HG02943 (cell line): ENCODE measurements around the gene HK3.

Experiments used
- ATAC-seq: cut with Tn5 transposase; IDR thresholded peaks from one replicate; pipeline ENCODE4 v1.9.1; 2021; ENCODE audit warnings: mild to moderate bottlenecking, low read depth, moderate library complexity; ENCODE audit not compliant: unreplicated experiment

The HK3 gene

GRCh38 chr5:176904276-176904675 is 5.1 kb upstream of the HK3 start:
- no peak for ATAC-seq

DNA sequence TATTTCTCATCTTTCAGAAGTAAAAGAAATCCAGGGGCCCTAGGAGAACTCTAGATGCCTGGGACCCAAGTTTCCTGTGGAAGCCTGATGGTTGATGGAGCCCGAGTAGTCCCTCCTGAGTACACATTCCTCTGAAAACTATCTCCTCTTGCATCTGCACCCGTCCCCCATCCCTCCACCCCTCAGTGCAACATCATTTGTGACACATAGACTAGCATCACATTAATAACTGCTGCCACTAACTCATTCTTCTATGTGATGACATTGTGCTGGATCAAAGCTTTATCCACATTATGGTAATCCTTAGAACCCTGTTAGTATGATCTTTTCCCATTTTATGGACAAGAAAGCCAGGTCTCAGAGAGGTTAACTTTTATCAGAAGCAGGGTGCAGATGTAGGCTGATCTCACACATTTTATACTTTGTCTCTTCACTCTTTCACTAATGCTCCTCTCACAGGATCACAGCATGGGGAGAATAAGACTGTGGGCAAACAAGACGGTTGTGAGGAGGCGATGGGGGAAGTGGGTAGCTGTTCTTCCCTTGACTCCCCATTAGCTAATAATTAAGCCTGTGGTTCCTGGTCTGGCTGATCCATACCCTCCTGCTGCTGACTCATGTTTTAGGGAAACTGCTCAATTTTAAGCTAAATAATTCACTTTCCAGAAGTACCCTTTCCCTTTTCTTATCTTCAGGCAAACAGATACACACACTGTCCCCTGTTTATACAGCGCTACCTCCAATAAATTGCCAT is 3.9 kb upstream of the HK3 start:
- ATAC-seq: no peak

DNA sequence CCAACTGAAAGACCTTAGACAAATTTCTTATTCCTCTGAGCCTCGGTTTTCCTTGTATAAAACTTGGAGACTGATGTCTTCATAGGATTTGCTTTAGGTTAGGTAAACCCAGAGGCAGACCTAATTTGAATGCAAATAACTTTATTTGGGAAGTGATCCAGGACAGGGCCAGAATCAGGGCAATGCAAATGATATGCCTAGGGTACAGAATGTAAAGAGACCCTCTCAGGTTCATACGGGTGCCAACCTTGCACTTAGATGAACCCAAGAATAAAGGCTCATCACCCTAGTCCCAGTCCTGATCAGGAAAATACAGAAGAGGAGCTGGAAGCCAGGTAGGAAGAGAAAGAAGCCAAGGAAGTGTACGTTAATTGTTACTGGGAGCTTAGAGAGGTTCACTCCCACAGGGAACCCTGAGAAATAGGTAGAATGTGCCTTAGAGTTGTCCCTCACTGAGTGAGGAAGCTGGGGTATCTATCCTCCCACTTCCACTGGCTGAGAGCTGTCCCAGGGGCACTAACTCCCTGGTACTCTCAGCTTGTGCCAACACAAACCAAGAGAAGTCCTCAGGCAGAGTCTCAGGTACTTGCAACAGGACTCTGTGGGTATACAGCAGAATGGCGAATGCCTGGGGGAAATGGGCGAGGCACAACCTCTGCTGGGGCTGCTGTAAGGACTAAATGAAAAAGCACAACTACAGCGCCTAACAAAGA is 3.1 kb upstream of the HK3 start:
- no peak for ATAC-seq

DNA sequence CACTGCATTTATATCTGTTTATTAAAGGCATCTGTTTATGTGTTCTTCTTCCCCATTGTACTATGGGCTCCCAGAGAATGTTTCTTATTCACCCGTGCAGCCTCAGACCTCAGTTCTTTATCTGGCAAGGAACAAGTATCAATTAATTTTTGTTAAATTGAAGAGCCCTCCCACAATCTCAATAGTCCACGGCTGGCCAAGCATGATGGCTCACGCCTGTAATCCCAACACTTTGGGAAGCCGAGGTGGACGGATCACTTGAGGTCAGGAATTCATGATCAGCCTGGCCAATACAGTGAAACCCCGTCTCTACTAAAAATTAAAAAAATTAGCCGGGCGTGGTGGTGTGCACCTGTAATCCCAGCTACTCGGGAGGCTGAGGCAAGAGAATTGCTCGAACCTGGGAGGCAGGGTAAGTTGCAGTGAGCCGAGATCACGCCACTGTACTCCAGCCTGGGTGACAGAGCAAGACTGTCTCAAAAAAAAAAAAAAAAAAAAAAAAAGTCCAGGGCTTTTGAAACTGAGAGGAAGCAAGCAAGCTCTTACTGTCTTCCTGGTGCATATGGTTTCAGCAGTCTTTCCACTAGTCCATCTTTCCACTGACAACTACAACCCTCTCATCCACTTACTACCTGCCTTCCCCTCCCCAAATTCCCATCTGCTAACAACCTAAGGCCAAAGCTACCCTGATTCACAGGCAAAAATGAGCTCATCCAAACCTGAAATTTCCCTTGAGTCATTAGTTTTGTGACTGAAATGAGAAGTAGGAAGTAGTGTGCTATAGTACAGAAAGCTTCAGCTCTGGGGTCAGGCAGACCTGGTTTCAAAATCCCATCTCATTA is 2.3 kb upstream of the HK3 start:
- ATAC-seq: no peak

DNA sequence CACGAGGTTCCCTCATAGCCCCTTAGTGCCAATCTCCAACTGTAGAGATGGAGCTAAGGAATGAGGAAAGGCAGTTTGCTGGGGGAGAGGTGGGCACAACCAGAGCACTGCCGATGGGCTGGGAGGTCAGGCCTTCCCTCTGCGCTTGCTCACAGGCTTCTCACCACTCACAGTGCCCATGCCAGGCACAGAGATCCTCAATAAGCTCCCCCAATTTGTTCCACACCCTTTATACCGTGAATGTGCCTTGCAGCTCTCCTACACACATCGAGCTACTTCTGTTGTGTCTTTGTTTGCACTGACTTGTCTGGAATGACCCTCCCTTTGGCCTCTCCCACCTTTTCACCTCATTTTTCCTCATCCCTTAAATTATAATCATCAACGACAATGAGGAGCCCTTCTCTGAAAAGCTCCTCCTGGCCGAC is 1.6 kb upstream of the HK3 start:
- no peak for ATAC-seq

- no peak for ATAC-seq
Measured at GRCh38 chr5:176899946-176900779, 1.0 kb upstream of the HK3 start.

GRCh38 chr5:176897263-176897662 is 1.9 kb downstream of the HK3 start:
- ATAC-seq: no peak

GRCh38 chr5:176895831-176896230 is 3.3 kb downstream of the HK3 start:
- no peak for ATAC-seq

DNA sequence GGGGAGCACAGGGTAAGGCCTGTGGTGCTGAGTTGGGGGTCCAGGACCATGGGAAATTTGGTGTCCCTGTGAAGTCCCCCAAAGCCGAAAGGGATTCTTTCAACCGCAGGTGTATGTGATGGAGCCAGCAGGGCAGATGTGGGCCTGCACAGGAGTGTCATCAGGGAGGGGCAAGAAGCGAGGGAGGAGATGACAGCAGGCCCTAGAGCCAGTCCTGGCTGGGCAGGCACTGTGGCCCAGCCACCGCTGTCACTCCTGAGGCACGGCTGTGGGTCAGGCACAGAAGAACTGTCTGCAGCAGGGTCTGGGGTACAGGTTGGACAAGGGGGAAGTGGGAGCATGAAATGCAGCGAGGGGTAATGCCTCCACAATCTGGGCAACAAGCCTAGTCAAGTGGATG is 4.8 kb downstream of the HK3 start:
- ATAC-seq: no peak

DNA sequence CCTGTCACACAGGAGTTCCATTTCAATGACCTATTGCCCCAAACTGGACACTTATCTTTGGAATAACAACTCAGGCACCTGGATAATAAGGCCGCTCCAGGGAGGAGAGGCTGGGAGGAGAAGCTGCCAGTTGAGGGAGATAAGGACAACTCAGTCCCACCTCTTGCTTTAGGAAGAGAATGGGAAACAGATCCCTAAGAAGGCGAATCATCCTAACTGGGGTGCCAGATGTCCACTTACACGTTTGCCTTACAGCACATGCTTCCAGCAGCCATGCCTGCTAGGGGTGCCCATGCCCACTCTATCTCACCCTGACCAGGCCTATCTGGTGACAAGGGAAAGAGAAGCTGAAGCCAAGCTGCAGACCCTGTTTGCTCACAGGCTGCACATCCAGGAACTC is 6.5 kb downstream of the HK3 start:
- no peak for ATAC-seq

DNA sequence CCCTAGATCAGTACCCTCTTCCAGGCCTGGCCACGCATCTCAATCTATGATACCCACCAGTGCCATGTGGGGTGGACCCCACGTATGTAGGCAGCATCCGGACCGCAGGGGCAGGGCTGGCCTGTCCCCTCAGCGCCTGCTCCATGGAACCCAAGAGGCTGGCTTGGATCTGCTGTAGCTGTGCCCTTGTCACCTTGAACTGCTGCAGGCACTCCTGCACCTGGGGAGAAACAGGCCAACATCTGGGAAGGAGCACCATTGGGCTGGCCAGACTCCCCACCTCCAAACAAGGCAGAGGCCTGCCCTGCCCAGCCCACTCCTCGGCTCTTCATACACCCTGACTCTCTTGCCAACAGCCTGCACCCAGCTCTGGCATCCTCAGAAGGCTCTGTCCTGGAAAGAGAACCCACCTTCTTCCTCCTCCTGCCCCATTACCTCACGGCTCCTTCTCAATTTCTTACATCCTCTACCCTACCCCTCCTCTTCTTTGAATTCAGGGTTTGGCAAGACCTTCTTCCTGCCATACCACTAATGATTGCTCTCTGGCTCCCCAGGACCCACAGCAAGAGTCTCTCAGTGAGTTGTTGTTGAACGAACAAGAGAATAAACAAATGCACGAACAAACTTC is 7.7 kb downstream of the HK3 start:
- ATAC-seq: no peak

DNA sequence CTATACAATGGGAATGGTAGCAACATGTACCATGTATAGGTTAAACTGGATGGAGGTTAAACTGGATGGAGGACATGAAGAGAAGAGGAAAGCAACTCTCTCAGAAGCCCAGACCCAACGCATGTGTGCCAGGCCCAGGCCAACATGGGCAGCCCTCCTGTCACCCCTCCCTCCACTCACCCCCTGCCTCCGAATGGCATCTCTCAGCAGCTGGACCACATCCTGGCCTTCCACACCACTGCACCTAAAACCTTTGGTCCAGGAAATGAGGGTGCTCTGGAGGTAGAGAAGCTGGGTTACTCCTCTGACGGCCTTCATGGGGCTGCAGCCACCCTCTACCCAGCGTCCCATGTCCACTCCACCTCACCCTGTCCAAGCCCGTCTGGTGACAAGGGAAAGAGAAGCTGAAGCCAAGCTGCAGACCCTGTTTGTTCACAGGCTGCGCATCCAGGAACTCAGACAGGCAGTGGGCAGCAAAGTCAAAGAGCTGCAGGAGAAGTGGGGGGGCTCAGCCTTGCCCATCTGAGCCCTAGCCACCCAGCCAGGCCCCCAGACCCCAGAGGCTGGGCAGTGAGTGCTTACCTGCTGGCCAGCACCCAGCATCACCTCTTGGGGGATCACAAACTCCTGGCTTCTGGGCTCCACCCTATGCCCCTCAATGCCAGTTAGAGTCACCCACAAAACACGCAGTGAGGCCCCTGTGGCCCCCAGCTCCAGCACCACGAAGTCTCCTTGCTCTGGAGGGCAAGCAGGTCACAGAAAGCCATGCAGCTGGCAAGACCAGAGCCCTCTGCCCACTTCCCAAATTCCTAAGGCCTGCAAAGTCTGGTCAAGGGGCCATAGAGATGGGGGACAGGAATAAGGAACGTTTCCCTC is 8.5 kb downstream of the HK3 start:
- no peak for ATAC-seq

DNA sequence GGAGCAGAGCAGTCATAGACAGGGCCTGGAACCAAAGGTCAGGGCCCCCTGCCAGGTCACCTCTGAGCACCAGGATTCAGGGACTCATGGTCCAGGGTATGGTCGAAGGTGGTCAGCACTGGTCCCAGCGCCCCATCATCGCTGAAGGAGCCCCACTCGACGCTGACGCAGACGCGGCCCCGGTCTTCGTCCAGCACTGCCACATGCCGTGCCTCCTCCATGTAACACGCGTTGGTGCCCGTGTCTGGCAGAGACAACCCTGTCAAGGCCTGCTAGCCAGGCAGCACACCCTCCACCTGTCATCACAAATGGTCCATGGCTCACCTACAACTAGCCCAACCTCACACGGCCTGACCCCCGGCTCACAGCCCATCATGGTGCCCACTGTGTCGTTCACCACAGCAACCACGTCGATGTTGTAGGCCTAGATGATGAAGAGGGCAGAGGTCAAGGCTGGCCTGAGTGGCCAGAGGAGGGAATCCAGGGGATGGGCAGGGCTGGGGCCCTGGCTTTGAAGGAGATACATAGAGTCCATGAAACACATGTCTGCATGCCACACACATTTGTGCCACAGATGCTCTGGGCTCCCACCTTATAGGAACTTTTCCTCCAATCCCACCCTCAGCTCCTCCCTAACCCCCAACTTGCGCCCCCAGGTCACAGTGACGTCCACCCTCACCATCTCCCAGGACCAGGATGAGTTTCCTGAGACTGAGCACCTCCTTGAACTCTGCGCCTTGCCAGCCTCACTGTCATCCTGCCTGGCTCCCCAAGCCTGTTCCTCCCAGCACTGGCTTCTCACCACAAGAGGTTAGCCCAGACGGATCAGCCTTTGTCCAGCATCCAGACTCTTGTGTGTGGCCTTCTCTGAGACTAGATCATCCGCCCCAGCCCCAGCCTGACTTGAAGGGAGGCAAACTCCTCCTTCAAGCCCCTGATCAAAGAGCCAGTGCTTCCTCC is 9.5 kb downstream of the HK3 start:
- no peak for ATAC-seq

- no peak for ATAC-seq
Measured at GRCh38 chr5:176888865-176889165, 10.3 kb downstream of the HK3 start.

GRCh38 chr5:176888016-176888864 is 10.9 kb downstream of the HK3 start:
- no peak for ATAC-seq

DNA sequence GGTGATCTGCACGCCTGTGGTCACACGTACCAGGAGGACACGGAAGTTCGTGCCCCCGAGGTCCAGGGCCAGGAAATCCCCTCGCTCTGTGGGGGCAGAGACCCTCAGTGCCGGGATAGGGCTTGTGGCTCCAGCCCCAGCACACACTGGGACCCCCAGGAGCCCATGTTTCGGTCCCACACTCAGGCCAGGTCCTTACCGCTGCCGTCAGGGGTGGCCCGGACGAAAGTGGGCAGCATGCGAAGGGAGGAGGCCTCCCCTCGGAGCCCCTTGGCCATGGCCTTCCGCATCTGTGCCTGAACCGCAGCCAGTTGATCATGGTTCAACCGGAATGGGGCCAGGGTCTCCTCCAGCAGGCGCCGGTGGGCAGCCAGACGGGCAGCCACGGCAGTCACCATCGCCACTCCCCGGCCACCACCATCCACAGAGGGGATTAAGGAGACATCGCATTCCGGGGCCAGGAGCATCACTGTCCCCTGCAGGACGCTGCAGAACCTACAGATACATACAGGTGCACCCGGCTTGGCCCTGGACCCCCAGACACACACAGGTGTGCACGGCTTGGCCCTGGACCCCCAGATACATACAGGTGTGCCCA is 11.8 kb downstream of the HK3 start:
- no peak for ATAC-seq
